Subcutaneous preadipocyte (primary cell): ENCODE measurements around the gene OR2A12. TPM values are rescaled to one million over a fixed set of nuclear protein-coding genes. Genes with fewer than 3 reads are reported as not detected.

Source experiments
- small RNA-seq: library from RNA; depleted of rRNA; stranded (forward); fragments of <200 nt; gene quantifications from one replicate; pipeline ENCODE3, GENCODE V24; 2012
- total RNA-seq: library from RNA; depleted of rRNA; stranded (reverse); fragments of >200 nt; gene quantifications from 2 replicates; pipeline ENCODE4 v1.2.3, GENCODE V29; 2012

Gene OR2A12, protein sequence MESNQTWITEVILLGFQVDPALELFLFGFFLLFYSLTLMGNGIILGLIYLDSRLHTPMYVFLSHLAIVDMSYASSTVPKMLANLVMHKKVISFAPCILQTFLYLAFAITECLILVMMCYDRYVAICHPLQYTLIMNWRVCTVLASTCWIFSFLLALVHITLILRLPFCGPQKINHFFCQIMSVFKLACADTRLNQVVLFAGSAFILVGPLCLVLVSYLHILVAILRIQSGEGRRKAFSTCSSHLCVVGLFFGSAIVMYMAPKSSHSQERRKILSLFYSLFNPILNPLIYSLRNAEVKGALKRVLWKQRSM
- total RNA-seq: not detected in 2 replicates

DNA sequence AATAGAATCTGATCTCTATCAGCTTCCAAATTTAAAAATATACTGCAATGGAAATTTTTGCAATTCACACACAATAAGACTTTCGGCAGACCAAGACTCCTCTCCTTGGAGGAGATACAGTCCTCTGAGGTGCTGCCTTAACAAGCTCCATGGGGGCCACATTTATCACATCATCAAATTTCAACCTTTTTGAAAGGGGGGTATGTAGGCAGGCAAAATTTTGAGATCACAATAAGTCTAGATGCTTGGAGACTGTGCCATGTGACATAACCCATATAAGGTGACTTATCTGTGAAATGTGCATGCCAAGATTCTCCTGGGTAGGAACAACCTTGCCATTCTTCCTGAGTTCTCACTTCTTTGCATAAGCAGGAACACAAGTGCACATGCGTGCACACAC lies at the start of gene OR2A12:
Gene OR2A12 (plus strand): TSS at position 301 of the 400 bp plus-strand sequence. CDS start 8,830 bp downstream, outside the sequence.

DNA sequence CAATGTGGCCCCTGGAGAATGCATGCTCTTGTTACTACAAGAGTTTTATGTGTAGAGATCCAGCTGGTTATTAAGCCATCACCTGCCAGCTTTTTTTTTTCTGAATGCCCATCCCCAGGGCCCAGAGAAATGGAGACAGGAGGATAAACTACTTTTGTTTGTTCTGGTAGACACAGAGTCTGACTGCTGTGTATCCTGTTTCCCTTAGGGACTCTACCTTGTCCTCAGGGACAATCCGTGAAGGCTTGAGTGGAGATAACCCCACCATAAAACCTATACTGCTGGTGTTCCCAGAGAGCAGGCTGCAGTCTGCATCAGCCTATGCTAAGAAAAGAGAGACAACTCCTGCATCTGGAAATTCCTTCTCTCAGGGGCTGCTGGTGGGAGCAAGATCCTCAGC lies 37.4 kb upstream of the OR2A12 start, which contains the start of gene OR2A5:
Gene OR2A5 (plus strand): TSS at position 301 of the 400 bp plus-strand sequence. CDS start 1,454 bp downstream, outside the sequence.

DNA sequence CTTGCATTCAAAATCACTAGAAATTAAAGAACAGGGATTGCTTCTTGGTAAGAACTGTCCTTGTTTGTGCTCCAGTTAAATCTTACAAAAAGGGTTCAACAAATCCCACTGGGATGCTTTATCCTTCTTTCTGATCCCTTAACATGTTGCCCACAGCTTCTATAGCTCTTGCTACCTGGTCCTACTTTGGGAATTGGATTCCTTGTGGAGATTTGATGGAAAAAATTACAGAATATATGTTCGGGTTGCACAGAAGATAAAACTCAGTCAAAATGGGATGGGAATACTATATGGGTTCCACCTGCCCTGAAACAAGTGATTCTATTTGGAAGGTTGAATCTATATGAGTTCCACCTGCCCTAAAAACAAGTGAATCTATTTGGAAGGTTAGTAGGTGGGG lies 16.6 kb upstream of the OR2A12 start, which contains the start of gene OR2A25:
Gene OR2A25 (plus strand): TSS at position 301 of the 400 bp plus-strand sequence. CDS start 4,409 bp downstream, outside the sequence.

DNA sequence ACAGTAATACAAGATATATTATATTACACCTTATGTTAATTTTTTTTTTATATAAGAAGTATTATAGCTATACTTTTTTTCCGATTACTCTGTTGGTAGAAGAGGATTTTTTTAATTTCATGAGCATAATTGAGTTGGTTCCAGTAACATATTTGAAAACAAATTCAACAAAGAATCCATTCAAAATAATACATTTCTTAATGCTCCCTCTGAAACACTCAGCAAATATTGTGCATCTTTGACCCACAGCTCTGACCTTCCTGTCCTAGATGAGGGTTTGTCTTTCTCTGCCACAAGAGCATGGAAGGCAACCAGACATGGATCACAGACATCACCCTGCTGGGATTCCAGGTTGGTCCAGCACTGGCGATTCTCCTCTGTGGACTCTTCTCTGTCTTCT lies 23.2 kb downstream of the OR2A12 start, which contains the start of gene OR2A2:
Gene OR2A2 (plus strand): TSS at position 301 of the 400 bp plus-strand sequence. CDS start 0 bp downstream, at position 301.

DNA sequence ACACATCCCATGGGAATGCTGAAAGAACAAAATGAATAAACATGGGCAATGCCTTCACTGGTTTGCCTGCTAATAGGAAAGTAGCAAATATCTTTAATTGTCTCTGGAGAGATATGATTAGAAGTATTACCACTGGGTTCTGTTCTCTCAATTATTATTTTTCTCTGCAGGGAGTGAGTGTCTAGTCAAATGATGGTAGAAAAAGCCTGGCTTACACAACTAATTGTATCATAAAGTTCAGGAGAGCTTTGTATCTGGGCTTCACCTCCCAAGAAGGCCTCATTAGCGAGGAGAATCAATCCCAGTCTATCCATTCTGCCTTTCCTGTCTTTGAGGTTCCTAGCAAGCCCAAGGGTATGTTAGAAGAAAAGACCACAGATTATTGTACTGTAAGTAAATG lies 36.8 kb downstream of the OR2A12 start, which contains the start of gene OR2A14:
Gene OR2A14 (plus strand): TSS at position 301 of the 400 bp plus-strand sequence. CDS start 5,937 bp downstream, outside the sequence.

Small RNA genes within 50 kb of the gene (small RNA-seq; reads per million reads assigned to genes)
- not detected for gene OR2A41P

Other genes with a start within 250 kb of the OR2A12 start
- 37.1 and 38.1 TPM in 2 replicates for gene TCAF1, start 184.1 kb upstream of the OR2A12 start, total RNA-seq
- not detected in 2 replicates for gene OR2F2, start 151.0 kb upstream of the OR2A12 start, total RNA-seq
- gene OR2F1, start 131.4 kb upstream of the OR2A12 start, total RNA-seq: not detected in 2 replicates
- not detected in 2 replicates for gene OR6B1, start 86.0 kb upstream of the OR2A12 start, total RNA-seq
- gene OR2A5, start 37.3 kb upstream of the OR2A12 start, total RNA-seq: not detected in 2 replicates
- gene OR2A25, start 16.5 kb upstream of the OR2A12 start, total RNA-seq: not detected in 2 replicates
- gene OR2A2, start 23.3 kb downstream of the OR2A12 start, total RNA-seq: not detected in 2 replicates
- gene OR2A14, start 36.9 kb downstream of the OR2A12 start, total RNA-seq: not detected in 2 replicates
- gene CTAGE4, start 97.2 kb downstream of the OR2A12 start, total RNA-seq: under 0.01 TPM in 1 of 2 replicates, not detected in the other
- gene ARHGEF35, start 109.6 kb downstream of the OR2A12 start, total RNA-seq: 0.20 and 0.73 TPM in 2 replicates
- gene OR2A42, start 153.3 kb downstream of the OR2A12 start, total RNA-seq: 0.37 TPM in 1 of 2 replicates, not detected in the other
- gene OR2A7, start 178.5 kb downstream of the OR2A12 start, total RNA-seq: 0.20 and 1.1 TPM in 2 replicates
- gene CTAGE8, start 183.0 kb downstream of the OR2A12 start, total RNA-seq: 0.59 and 1.1 TPM in 2 replicates
- under 0.01 and 0.37 TPM in 2 replicates for gene OR2A1, start 226.1 kb downstream of the OR2A12 start, total RNA-seq